Tibial nerve (tissue), 3 donors: ENCODE results near the gene PTPRD.

Experiments used
- POLR2A ChIP-seq, 2 donors: fragments of 450-650 bp; IDR thresholded peaks; one replicate each; pipeline ENCODE4 v1.6.1; 2017; ENCODE audit warnings: antibody characterized with exemption in 2 of 2, mild to moderate bottlenecking in 2 of 2, moderate library complexity in 2 of 2
- TF ChIP-seq, protein P1 (sequence below), 5 experiments: fragments of 200-600 bp in 3 of 5; fragments of 450-650 bp in 2 of 5; sonication (generic) in 3 of 5; IDR thresholded peaks; one replicate each; pipeline ENCODE4 v1.5.1; 2016 to 2019; ENCODE audit warnings: antibody characterized with exemption in 5 of 5, mild to moderate bottlenecking in 3 of 5, moderate library complexity in 2 of 5

DNA sequence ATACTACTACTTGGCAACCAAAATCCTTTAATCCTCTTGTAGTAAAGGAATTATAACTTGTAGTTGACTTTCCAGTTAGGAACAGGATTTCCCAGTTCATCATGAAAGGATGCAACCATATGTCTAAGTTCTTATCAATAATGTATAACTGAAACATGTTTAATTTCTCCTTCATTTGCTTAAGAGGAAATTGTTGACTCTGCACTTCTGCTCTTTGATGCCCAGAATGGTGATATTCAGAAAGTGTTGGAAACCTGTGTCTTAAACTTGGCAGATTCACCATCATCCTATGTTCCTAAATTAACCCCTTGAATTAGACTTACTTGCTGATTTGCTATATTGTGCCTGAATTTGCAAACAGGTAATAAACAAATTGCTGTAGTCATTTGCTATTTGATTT lies 201.5 kb downstream of the PTPRD start:
- no peak for TF ChIP-seq POLR2A (IDR thresholded peaks at IDR 0.05)
- TF ChIP-seq, protein P1, sequence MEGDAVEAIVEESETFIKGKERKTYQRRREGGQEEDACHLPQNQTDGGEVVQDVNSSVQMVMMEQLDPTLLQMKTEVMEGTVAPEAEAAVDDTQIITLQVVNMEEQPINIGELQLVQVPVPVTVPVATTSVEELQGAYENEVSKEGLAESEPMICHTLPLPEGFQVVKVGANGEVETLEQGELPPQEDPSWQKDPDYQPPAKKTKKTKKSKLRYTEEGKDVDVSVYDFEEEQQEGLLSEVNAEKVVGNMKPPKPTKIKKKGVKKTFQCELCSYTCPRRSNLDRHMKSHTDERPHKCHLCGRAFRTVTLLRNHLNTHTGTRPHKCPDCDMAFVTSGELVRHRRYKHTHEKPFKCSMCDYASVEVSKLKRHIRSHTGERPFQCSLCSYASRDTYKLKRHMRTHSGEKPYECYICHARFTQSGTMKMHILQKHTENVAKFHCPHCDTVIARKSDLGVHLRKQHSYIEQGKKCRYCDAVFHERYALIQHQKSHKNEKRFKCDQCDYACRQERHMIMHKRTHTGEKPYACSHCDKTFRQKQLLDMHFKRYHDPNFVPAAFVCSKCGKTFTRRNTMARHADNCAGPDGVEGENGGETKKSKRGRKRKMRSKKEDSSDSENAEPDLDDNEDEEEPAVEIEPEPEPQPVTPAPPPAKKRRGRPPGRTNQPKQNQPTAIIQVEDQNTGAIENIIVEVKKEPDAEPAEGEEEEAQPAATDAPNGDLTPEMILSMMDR (IDR thresholded peaks at IDR 0.05) = no peak
